DND-41 (cell line): Measurements from ENCODE around the gene ILK.

Source experiments
- ATAC-seq: fragments of 200-7000 bp; cut with Tn5 transposase; 3 replicates; pipeline ENCODE4 v1.9.1; 2021; ENCODE audit warnings: low read depth; ENCODE audit not compliant: insufficient read depth
- DNase-seq: peaks from one replicate; pipeline ENCODE4 v3.0.0-alpha.2; 2020
- H2AFZ ChIP-seq: 2 replicates; pipeline ENCODE4 v1.6.0; 2012; ENCODE audit warnings: low read depth, low read length
- H3K27ac ChIP-seq: 2 replicates; pipeline ENCODE4 v1.5.1; 2012; ENCODE audit warnings: low read length, inconsistent platforms
- H3K27me3 ChIP-seq: fragments of 200-600 bp; sonication (generic); 2 replicates; pipeline ENCODE4 v1.6.0; 2012; ENCODE audit warnings: low read length, mild to moderate bottlenecking, inconsistent platforms; ENCODE audit not compliant: insufficient read depth, poor library complexity
- H3K36me3 ChIP-seq: 2 replicates; pipeline ENCODE4 v1.5.1; 2012; ENCODE audit warnings: low read length, inconsistent platforms; ENCODE audit not compliant: insufficient read depth
- H3K4me1 ChIP-seq: 2 replicates; pipeline ENCODE4 v1.5.1; 2012; ENCODE audit warnings: mild to moderate bottlenecking, low read length; ENCODE audit not compliant: insufficient read depth
- H3K4me2 ChIP-seq: 2 replicates; pipeline ENCODE4 v1.6.0; 2012; ENCODE audit warnings: mild to moderate bottlenecking, moderate library complexity, low read length, inconsistent platforms; ENCODE audit not compliant: insufficient read depth
- H3K4me3 ChIP-seq, 2 experiments: fragments of 200-600 bp in 1 of 2; shearing (Covaris generic) in 1 of 2; 2 replicates each; pipeline ENCODE4 v1.5.1; 2012 to 2016; ENCODE audit warnings: inconsistent platforms in 2 of 2, low read length in 2 of 2, mild to moderate bottlenecking in 2 of 2, low read depth in 1 of 2, moderate library complexity in 1 of 2
- H3K79me2 ChIP-seq: 2 replicates; pipeline ENCODE4 v1.6.0; 2012; ENCODE audit warnings: low read length, inconsistent platforms; ENCODE audit not compliant: insufficient read depth
- H3K9ac ChIP-seq: 2 replicates; pipeline ENCODE4 v1.6.0; 2012; ENCODE audit warnings: low read depth, mild to moderate bottlenecking, inconsistent platforms, low read length, moderate library complexity
- H3K9me3 ChIP-seq: 2 replicates; pipeline ENCODE4 v1.5.1; 2012; ENCODE audit warnings: low read length, moderate library complexity, mild to moderate bottlenecking, inconsistent platforms; ENCODE audit not compliant: insufficient read depth, severe bottlenecking
- H4K20me1 ChIP-seq: 2 replicates; pipeline ENCODE4 v1.6.0; 2012; ENCODE audit warnings: low read length; ENCODE audit not compliant: insufficient read depth
- CTCF ChIP-seq: IDR thresholded peaks from 2 replicates; pipeline ENCODE4 v1.5.1; 2012; ENCODE audit warnings: borderline replicate concordance, low read length, moderate library complexity, mild to moderate bottlenecking; ENCODE audit not compliant: poor library complexity, severe bottlenecking; ENCODE audit errors: extremely low read depth
- EZH2 ChIP-seq: IDR thresholded peaks from 3 replicates; pipeline ENCODE4 v1.6.1; 2012; ENCODE audit warnings: borderline replicate concordance, low read depth, mild to moderate bottlenecking, moderate library complexity, low read length, inconsistent platforms; ENCODE audit not compliant: severe bottlenecking

ILK gene

GRCh38 chr11:6604081-6604626, 580 bp downstream of the ILK start:
- Histone ChIP-seq H3K36me3 (peaks cover 49% of the 10 kb centered on the region), H3K79me2 (peaks cover 79% of the 10 kb centered on the region), H3K4me1 (peaks cover 59% of the 10 kb centered on the region), H3K9ac (peak overlapping the region; percentile 73), H3K27ac (peak overlapping the region; percentile 69), H3K27me3 (no peaks in the 10 kb centered on the region), H4K20me1 (peaks cover 34% of the 10 kb centered on the region), H3K9me3 (no peaks in the 10 kb centered on the region), H3K4me2 (peak overlapping the region; percentile 76), H3K4me3 (peak overlapping the region; percentile 57 to 77), H2AFZ (peak overlapping the region; percentile 83)
- TF ChIP-seq EZH2 = no peak
- TF ChIP-seq CTCF = peak; percentile 53
- ATAC-seq (peak; percentile 64), DNase-seq (peak; percentile 52)

- Histone ChIP-seq H3K4me3 (peak overlapping the region; percentile 57 to 77; a peak in 3 of 4 replicates), H3K27ac (peak overlapping the region; percentile 69), H3K4me1 (peaks cover 66% of the 10 kb centered on the region), H2AFZ (peak overlapping the region; percentile 83; the same call in 1 of the 2 replicates), H3K9me3 (no peaks in the 10 kb centered on the region), H3K79me2 (peaks cover 75% of the 10 kb centered on the region), H3K27me3 (no peaks in the 10 kb centered on the region), H3K4me2 (peak overlapping the region; percentile 76), H4K20me1 (peaks cover 30% of the 10 kb centered on the region), H3K36me3 (peaks cover 49% of the 10 kb centered on the region), H3K9ac (peak overlapping the region; percentile 73)
- TF ChIP-seq CTCF (no peak), EZH2 (no peak)
- no peak for ATAC-seq
- no peak for DNase-seq
Observed at GRCh38 chr11:6604790-6605189, 1.2 kb downstream of the ILK start.

- H3K36me3 ChIP-seq = peaks cover 49% of the 10 kb centered on the region
- no peak overlapping the region for H2AFZ ChIP-seq
- ATAC-seq (no peak), DNase-seq (peak; percentile 48)
- peaks cover 26% of the 10 kb centered on the region for H4K20me1 ChIP-seq
- H3K79me2 ChIP-seq = peaks cover 71% of the 10 kb centered on the region
- no peak overlapping the region for H3K4me3 ChIP-seq
- no peaks in the 10 kb centered on the region for H3K9me3 ChIP-seq
- H3K27ac ChIP-seq = no peak overlapping the region
- no peak overlapping the region for H3K9ac ChIP-seq
- peaks cover 69% of the 10 kb centered on the region for H3K4me1 ChIP-seq
- H3K27me3 ChIP-seq = no peaks in the 10 kb centered on the region
- H3K4me2 ChIP-seq = peak overlapping the region; percentile 1; the same call in 1 of the 2 replicates
- TF ChIP-seq CTCF = no peak
Observed at GRCh38 chr11:6606471-6607189, 3.1 kb downstream of the ILK start.
